Measurements from ENCODE around the gene PRPSAP2.

- TF ChIP-seq CTCF (IDR thresholded peaks at IDR 0.05; ENCODE audit: low read depth, low read length) = no peak
- TF ChIP-seq EZH2phosphoT487 (IDR thresholded peaks at IDR 0.05; ENCODE audit: low read depth) = no peak
Measured at GRCh38 chr17:18954321-18954720, 96.4 kb downstream of the PRPSAP2 start.

Measured in OCI-LY3 (cell line).